ENCODE measurements around the gene TLL2. TPM values are rescaled to one million over a fixed set of nuclear protein-coding genes. Genes with fewer than 3 reads are reported as not detected.

TLL2 gene
- total RNA-seq, 2 experiments from 2014 or later, result 0.13 TPM; not detected in 1

GRCh38 chr10:96439725-96440124, 74.0 kb downstream of the TLL2 start:
- H3K36me3 Mint-ChIP-seq (ENCODE audit: low read depth), result no peaks in the 10 kb centered on the region
- no peak overlapping the region for H3K27ac Mint-ChIP-seq
- H3K27me3 Mint-ChIP-seq (ENCODE audit: low read depth), result no peaks in the 10 kb centered on the region
- no peak overlapping the region for H3K4me3 Mint-ChIP-seq
- ATAC-seq (no peak), DNase-seq (no peak)
- ChIA-PET CTCF (no interaction called here), POLR2A (no interaction called here)
- no peaks in the 10 kb centered on the region for H3K9me3 Mint-ChIP-seq (ENCODE audit: insufficient read depth)
- H3K4me1 Mint-ChIP-seq (ENCODE audit: low read depth), result no peaks in the 10 kb centered on the region

GRCh38 chr10:96436035-96436434, 77.7 kb downstream of the TLL2 start:
- POLR2A ChIA-PET, result no interaction called here
- Mint-ChIP-seq H3K9me3 (ENCODE audit: insufficient read depth) (no peaks in the 10 kb centered on the region), H3K36me3 (ENCODE audit: low read depth) (no peaks in the 10 kb centered on the region), H3K27ac (no peak overlapping the region), H3K4me1 (ENCODE audit: low read depth) (no peaks in the 10 kb centered on the region), H3K4me3 (no peak overlapping the region), H3K27me3 (ENCODE audit: low read depth) (peaks cover 2% of the 10 kb centered on the region)
- CTCF ChIA-PET, result no interaction called here
- no peak for ATAC-seq
- DNase-seq, result no peak

- no peak for ATAC-seq
- H3K4me3 Mint-ChIP-seq, result no peak overlapping the region
- ChIA-PET POLR2A (no interaction called here), CTCF (no interaction called here)
- DNase-seq, result no peak
- H3K27me3 Mint-ChIP-seq (ENCODE audit: low read depth), result peaks cover 24% of the 10 kb centered on the region
- H3K4me1 Mint-ChIP-seq (ENCODE audit: low read depth), result no peaks in the 10 kb centered on the region
- H3K27ac Mint-ChIP-seq, result no peak overlapping the region
- no peaks in the 10 kb centered on the region for H3K36me3 Mint-ChIP-seq (ENCODE audit: low read depth)
- no peaks in the 10 kb centered on the region for H3K9me3 Mint-ChIP-seq (ENCODE audit: insufficient read depth)
These were observed 82.3 kb downstream of the TLL2 start for GRCh38 chr10:96431211-96431970.

- DNase-seq (no peak), ATAC-seq (no peak)
- no peak overlapping the region for H3K4me3 Mint-ChIP-seq
- no peak overlapping the region for H3K27ac Mint-ChIP-seq
- H3K9me3 Mint-ChIP-seq (ENCODE audit: insufficient read depth), result no peaks in the 10 kb centered on the region
- H3K27me3 Mint-ChIP-seq (ENCODE audit: low read depth), result peaks cover 39% of the 10 kb centered on the region
- POLR2A ChIA-PET, result no interaction called here
- H3K36me3 Mint-ChIP-seq (ENCODE audit: low read depth), result no peaks in the 10 kb centered on the region
- CTCF ChIA-PET, result interaction anchor here (1.3 kb wide), 1 partner anchor 52 kb away, joined by 4 read pairs; no protein-coding TSS in a partner anchor
- no peaks in the 10 kb centered on the region for H3K4me1 Mint-ChIP-seq (ENCODE audit: low read depth)
These were observed 86.4 kb downstream of the TLL2 start for GRCh38 chr10:96427291-96427690.

GRCh38 chr10:96422525-96422924, 91.2 kb downstream of the TLL2 start:
- ChIA-PET CTCF (no interaction called here), POLR2A (no interaction called here)
- H3K27ac Mint-ChIP-seq, result no peak overlapping the region
- H3K27me3 Mint-ChIP-seq (ENCODE audit: low read depth), result peaks cover 27% of the 10 kb centered on the region
- DNase-seq (no peak), ATAC-seq (no peak)
- H3K4me3 Mint-ChIP-seq, result no peak overlapping the region
- H3K36me3 Mint-ChIP-seq (ENCODE audit: low read depth), result no peaks in the 10 kb centered on the region
- no peaks in the 10 kb centered on the region for H3K4me1 Mint-ChIP-seq (ENCODE audit: low read depth)
- no peaks in the 10 kb centered on the region for H3K9me3 Mint-ChIP-seq (ENCODE audit: insufficient read depth)

GRCh38 chr10:96421995-96422394, 91.7 kb downstream of the TLL2 start:
- no peak overlapping the region for H3K27ac Mint-ChIP-seq
- CTCF ChIA-PET, result interaction anchor here (0.7 kb wide), 1 partner anchor 51 kb away, joined by 3 read pairs; no protein-coding TSS in a partner anchor
- ATAC-seq (no peak), DNase-seq (no peak)
- no peak overlapping the region for H3K4me3 Mint-ChIP-seq
- no peaks in the 10 kb centered on the region for H3K4me1 Mint-ChIP-seq (ENCODE audit: low read depth)
- H3K36me3 Mint-ChIP-seq (ENCODE audit: low read depth), result no peaks in the 10 kb centered on the region
- peaks cover 23% of the 10 kb centered on the region for H3K27me3 Mint-ChIP-seq (ENCODE audit: low read depth)
- no peaks in the 10 kb centered on the region for H3K9me3 Mint-ChIP-seq (ENCODE audit: insufficient read depth)
- POLR2A ChIA-PET, result no interaction called here

GRCh38 chr10:96420228-96421009, 93.3 kb downstream of the TLL2 start:
- no peak for DNase-seq
- H3K27me3 Mint-ChIP-seq (ENCODE audit: low read depth), result peaks cover 10% of the 10 kb centered on the region
- no peak for ATAC-seq
- H3K4me1 Mint-ChIP-seq (ENCODE audit: low read depth), result no peaks in the 10 kb centered on the region
- H3K9me3 Mint-ChIP-seq (ENCODE audit: insufficient read depth), result no peaks in the 10 kb centered on the region
- POLR2A ChIA-PET, result interaction anchor here (0.6 kb wide), 1 partner anchor 758 kb away, joined by 3 read pairs; no protein-coding TSS in a partner anchor
- H3K27ac Mint-ChIP-seq, result no peak overlapping the region
- no peak overlapping the region for H3K4me3 Mint-ChIP-seq
- H3K36me3 Mint-ChIP-seq (ENCODE audit: low read depth), result no peaks in the 10 kb centered on the region
- CTCF ChIA-PET, result no interaction called here

- H3K4me3 Mint-ChIP-seq, result no peak overlapping the region
- peaks cover 7% of the 10 kb centered on the region for H3K27me3 Mint-ChIP-seq (ENCODE audit: low read depth)
- ATAC-seq (no peak), DNase-seq (no peak)
- POLR2A ChIA-PET, result no interaction called here
- no peaks in the 10 kb centered on the region for H3K36me3 Mint-ChIP-seq (ENCODE audit: low read depth)
- H3K9me3 Mint-ChIP-seq (ENCODE audit: insufficient read depth), result no peaks in the 10 kb centered on the region
- no peaks in the 10 kb centered on the region for H3K4me1 Mint-ChIP-seq (ENCODE audit: low read depth)
- CTCF ChIA-PET, result no interaction called here
- H3K27ac Mint-ChIP-seq, result no peak overlapping the region
These were observed 94.4 kb downstream of the TLL2 start for GRCh38 chr10:96419351-96419750.

GRCh38 chr10:96418582-96418981, 95.1 kb downstream of the TLL2 start:
- ATAC-seq (no peak), DNase-seq (no peak)
- CTCF ChIA-PET, result no interaction called here
- Mint-ChIP-seq H3K4me3 (no peak overlapping the region), H3K36me3 (ENCODE audit: low read depth) (no peaks in the 10 kb centered on the region), H3K9me3 (ENCODE audit: insufficient read depth) (no peaks in the 10 kb centered on the region), H3K27ac (no peak overlapping the region), H3K27me3 (ENCODE audit: low read depth) (peaks cover 2% of the 10 kb centered on the region), H3K4me1 (ENCODE audit: low read depth) (no peaks in the 10 kb centered on the region)
- POLR2A ChIA-PET, result interaction anchor here (0.9 kb wide), 1 partner anchor 116 kb away, joined by 3 read pairs; no protein-coding TSS in a partner anchor

GRCh38 chr10:96417441-96417840, 96.3 kb downstream of the TLL2 start:
- CTCF ChIA-PET, result no interaction called here
- H3K9me3 Mint-ChIP-seq (ENCODE audit: insufficient read depth), result no peaks in the 10 kb centered on the region
- ATAC-seq (no peak), DNase-seq (no peak)
- H3K27me3 Mint-ChIP-seq (ENCODE audit: low read depth), result peaks cover 3% of the 10 kb centered on the region
- H3K27ac Mint-ChIP-seq, result no peak overlapping the region
- no peak overlapping the region for H3K4me3 Mint-ChIP-seq
- H3K36me3 Mint-ChIP-seq (ENCODE audit: low read depth), result no peaks in the 10 kb centered on the region
- H3K4me1 Mint-ChIP-seq (ENCODE audit: low read depth), result no peaks in the 10 kb centered on the region
- POLR2A ChIA-PET, result no interaction called here

- H3K4me3 Mint-ChIP-seq, result no peak overlapping the region
- DNase-seq (no peak), ATAC-seq (no peak)
- peaks cover 5% of the 10 kb centered on the region for H3K27me3 Mint-ChIP-seq (ENCODE audit: low read depth)
- CTCF ChIA-PET, result interaction anchor here (0.9 to 1.4 kb wide), 4 partner anchors 20 to 46 kb away, joined by 3 to 4 read pairs (median 3); no protein-coding TSS in a partner anchor
- POLR2A ChIA-PET, result no interaction called here
- H3K36me3 Mint-ChIP-seq (ENCODE audit: low read depth), result no peaks in the 10 kb centered on the region
- no peaks in the 10 kb centered on the region for H3K4me1 Mint-ChIP-seq (ENCODE audit: low read depth)
- no peak overlapping the region for H3K27ac Mint-ChIP-seq
- no peaks in the 10 kb centered on the region for H3K9me3 Mint-ChIP-seq (ENCODE audit: insufficient read depth)
These were observed 97.1 kb downstream of the TLL2 start for GRCh38 chr10:96416643-96417042.

GRCh38 chr10:96415891-96416554, 97.7 kb downstream of the TLL2 start:
- Mint-ChIP-seq H3K4me3 (no peak overlapping the region), H3K27ac (no peak overlapping the region), H3K9me3 (ENCODE audit: insufficient read depth) (no peaks in the 10 kb centered on the region), H3K36me3 (ENCODE audit: low read depth) (no peaks in the 10 kb centered on the region), H3K27me3 (ENCODE audit: low read depth) (peaks cover 5% of the 10 kb centered on the region), H3K4me1 (ENCODE audit: low read depth) (no peaks in the 10 kb centered on the region)
- DNase-seq (no peak), ATAC-seq (no peak)
- CTCF ChIA-PET, result interaction anchor here (0.9 to 1.4 kb wide), 4 partner anchors 20 to 45 kb away, joined by 3 to 4 read pairs (median 3); no protein-coding TSS in a partner anchor
- POLR2A ChIA-PET, result interaction anchor here (0.7 kb wide), 1 partner anchor 38 kb away, joined by 3 read pairs; no protein-coding TSS in a partner anchor
